CD4-positive, alpha-beta memory T cell (primary cell): ENCODE results near the gene MAP2K7. TPM values are rescaled to one million over a fixed set of nuclear protein-coding genes. Genes with fewer than 3 reads are reported as not detected.

Source experiments
- CTCF ChIA-PET: fragments of 350-600 bp; sonication (Branson Sonifier 250); formaldehyde crosslinking; loops from one replicate; lab custom pipeline; 2021; ENCODE audit warnings: inconsistent platforms; ENCODE audit not compliant: partially characterized antibody; lab: Charles Lee
- POLR2A ChIA-PET: fragments of 350-600 bp; sonication (Branson Sonifier 250); formaldehyde crosslinking; loops from one replicate; lab custom pipeline; 2021; ENCODE audit not compliant: partially characterized antibody; lab: Charles Lee
- DNase-seq, 5 donors: peaks; one replicate each; pipeline versions ENCODE4 v3.0.0 to v3.0.0-alpha.2; 2020 to 2022; ENCODE audit warnings: mixed read lengths in 1 of 5
- H3K27ac ChIP-seq: one replicate; pipeline ENCODE4 v1.7.0; 2013; ENCODE audit warnings: low read depth, low read length
- H3K27me3 ChIP-seq: 2 replicates; pipeline ENCODE4 v1.7.0; 2013; ENCODE audit warnings: mild to moderate bottlenecking, low read length, moderate library complexity; ENCODE audit not compliant: insufficient read depth
- H3K36me3 ChIP-seq: 2 replicates; pipeline ENCODE4 v1.7.0; 2013; ENCODE audit warnings: mild to moderate bottlenecking, low read length, moderate library complexity; ENCODE audit not compliant: insufficient read depth
- H3K4me1 ChIP-seq: 2 replicates; pipeline ENCODE4 v1.7.0; 2013; ENCODE audit warnings: mild to moderate bottlenecking, low read length, moderate library complexity; ENCODE audit not compliant: insufficient read depth
- H3K4me3 ChIP-seq, 2 donors: one replicate each; pipeline ENCODE4 v1.7.0; 2013; ENCODE audit warnings: low read length in 2 of 2, mild to moderate bottlenecking in 1 of 2
- H3K9me3 ChIP-seq, 2 donors: one replicate each; pipeline ENCODE4 v1.7.0; 2013; ENCODE audit warnings: low read length in 2 of 2, control low read depth in 1 of 2; ENCODE audit not compliant: control insufficient read depth in 1 of 2
- H3K27ac Mint-ChIP-seq, 7 donors: one replicate each; pipeline ENCODE4 v1.8.0; 2020 to 2021; ENCODE audit warnings: mixed read lengths in 7 of 7, mild to moderate bottlenecking in 6 of 7, inconsistent platforms in 3 of 7, moderate library complexity in 3 of 7
- H3K27me3 Mint-ChIP-seq, 2 donors: one replicate each; pipeline ENCODE4 v1.8.0; 2020 to 2021; ENCODE audit warnings: mixed read lengths in 2 of 2
- H3K36me3 Mint-ChIP-seq, 2 donors: one replicate each; pipeline ENCODE4 v1.8.0; 2020 to 2021; ENCODE audit warnings: mixed read lengths in 2 of 2, inconsistent platforms in 1 of 2, mild to moderate bottlenecking in 1 of 2
- H3K4me1 Mint-ChIP-seq, 4 donors: one replicate each; pipeline ENCODE4 v1.8.0; 2020 to 2021; ENCODE audit warnings: mixed read lengths in 4 of 4, mild to moderate bottlenecking in 1 of 4
- H3K4me3 Mint-ChIP-seq, 8 donors: one replicate each; pipeline ENCODE4 v1.8.0; 2020 to 2021; ENCODE audit warnings: mixed read lengths in 8 of 8, mild to moderate bottlenecking in 7 of 8, moderate library complexity in 6 of 8, inconsistent platforms in 3 of 8
- H3K9me3 Mint-ChIP-seq, 8 donors: one replicate each; pipeline ENCODE4 v1.8.0; 2020 to 2021; ENCODE audit warnings: mixed read lengths in 8 of 8, mild to moderate bottlenecking in 5 of 8, inconsistent platforms in 3 of 8, moderate library complexity in 1 of 8
- intact Hi-C: fragments of 100-400 bp; cut with micrococcal nuclease; formaldehyde crosslinking; loops from one replicate; pipeline ENCODE4 v1.15.1; 2023
- polyA plus RNA-seq, 2 donors: library from polyadenylated mRNA; unstranded; fragments of 300-500 nt; fragmentation: Illumina TruSeq; gene quantifications; one replicate each; pipeline ENCODE4 v1.2.3, GENCODE V29; 2021
- total RNA-seq, 2 experiments: library from RNA; stranded (reverse); gene quantifications; one replicate each; pipeline ENCODE4 v1.2.3, GENCODE V29; 2021

MAP2K7 gene
- total and polyA plus RNA-seq, 4 experiments from 2014 or later = 0.57 to 62.5 (median 31.1) TPM

- intact Hi-C loops = no loop called here
- H3K27ac ChIP-seq = no peak overlapping the region
- H3K27me3 Mint-ChIP-seq = peaks cover 10 to 11% of the 10 kb centered on the region in 2 donors
- H3K4me1 ChIP-seq = no peaks in the 10 kb centered on the region
- POLR2A ChIA-PET = no interaction called here
- no peak overlapping the region for H3K27ac Mint-ChIP-seq
- no peaks in the 10 kb centered on the region for H3K27me3 ChIP-seq
- no peaks in the 10 kb centered on the region for H3K36me3 Mint-ChIP-seq
- DNase-seq = no peak
- H3K9me3 ChIP-seq = no peaks in the 10 kb centered on the region
- no peaks in the 10 kb centered on the region for H3K4me1 Mint-ChIP-seq
- CTCF ChIA-PET = no interaction called here
- no peaks in the 10 kb centered on the region for H3K36me3 ChIP-seq
- no peak overlapping the region for H3K4me3 Mint-ChIP-seq
- H3K9me3 Mint-ChIP-seq = no peaks in the 10 kb centered on the region
- H3K4me3 ChIP-seq = no peak overlapping the region
These were observed 8.9 kb upstream of the MAP2K7 start for GRCh38 chr19:7894612-7895309.

- CTCF ChIA-PET = no interaction called here
These were observed 8.1 kb upstream of the MAP2K7 start for GRCh38 chr19:7895565-7895964.

GRCh38 chr19:7897292-7897691, 6.4 kb upstream of the MAP2K7 start:
- POLR2A ChIA-PET = no interaction called here
- peaks cover 5 to 6% of the 10 kb centered on the region in 2 donors for H3K27me3 Mint-ChIP-seq

More at GRCh38 chr19:7895565-7895964, 8.1 kb upstream of the MAP2K7 start:
- Mint-ChIP-seq H3K27me3 (peaks cover 7 to 10% of the 10 kb centered on the region in 2 donors), H3K36me3 (no peaks in the 10 kb centered on the region), H3K27ac (no peak overlapping the region), H3K4me3 (no peak overlapping the region), H3K9me3 (no peaks in the 10 kb centered on the region), H3K4me1 (no peaks in the 10 kb centered on the region)
- POLR2A ChIA-PET = no interaction called here
- Histone ChIP-seq H3K36me3 (no peaks in the 10 kb centered on the region), H3K27me3 (no peaks in the 10 kb centered on the region), H3K4me3 (no peak overlapping the region), H3K27ac (no peak overlapping the region), H3K4me1 (no peaks in the 10 kb centered on the region), H3K9me3 (no peaks in the 10 kb centered on the region)
- no peak for DNase-seq
- intact Hi-C loops = no loop called here

GRCh38 chr19:7898967-7899366, 4.7 kb upstream of the MAP2K7 start:
- H3K36me3 Mint-ChIP-seq = peaks cover 0 to 4% of the 10 kb centered on the region in 2 donors
- H3K4me1 Mint-ChIP-seq = peaks cover 5 to 14% (median 9%) of the 10 kb centered on the region in 4 donors
- intact Hi-C loops = no loop called here
- ChIA-PET POLR2A (interaction anchor here (1.3 to 1.8 kb wide), 2 partner anchors 30 to 45 kb away, joined by 4 to 5 read pairs; partner anchors contain the start of gene TIMM44), CTCF (interaction anchor here (1.7 kb wide), 1 partner anchor 29 kb away, joined by 4 read pairs; no protein-coding TSS in a partner anchor)
- peaks cover 8% of the 10 kb centered on the region in 2 donors for H3K27me3 Mint-ChIP-seq
- H3K4me3 Mint-ChIP-seq = no peak overlapping the region
- Histone ChIP-seq H3K27ac (no peak overlapping the region), H3K4me3 (no peak overlapping the region), H3K4me1 (peaks cover 9% of the 10 kb centered on the region), H3K36me3 (no peaks in the 10 kb centered on the region), H3K27me3 (no peaks in the 10 kb centered on the region), H3K9me3 (no peaks in the 10 kb centered on the region)
- no peak for DNase-seq
- peaks cover 0 to 5% (median 1%) of the 10 kb centered on the region in 8 donors for H3K9me3 Mint-ChIP-seq
- H3K27ac Mint-ChIP-seq = no peak overlapping the region

More at GRCh38 chr19:7897292-7897691, 6.4 kb upstream of the MAP2K7 start:
- Histone ChIP-seq H3K4me1 (no peaks in the 10 kb centered on the region), H3K4me3 (no peak overlapping the region), H3K27me3 (no peaks in the 10 kb centered on the region), H3K9me3 (no peaks in the 10 kb centered on the region), H3K27ac (no peak overlapping the region), H3K36me3 (no peaks in the 10 kb centered on the region)
- intact Hi-C loops = no loop called here
- Mint-ChIP-seq H3K4me3 (no peak overlapping the region), H3K36me3 (no peaks in the 10 kb centered on the region), H3K27ac (no peak overlapping the region), H3K9me3 (no peaks in the 10 kb centered on the region), H3K4me1 (no peaks in the 10 kb centered on the region)
- no peak for DNase-seq
- CTCF ChIA-PET = interaction anchor here (1.8 kb wide), 1 partner anchor 28 kb away, joined by 7 read pairs; no protein-coding TSS in a partner anchor

- H3K27me3 Mint-ChIP-seq = peaks cover 5 to 6% of the 10 kb centered on the region in 2 donors
- Histone ChIP-seq H3K27me3 (no peaks in the 10 kb centered on the region), H3K4me1 (peaks cover 15% of the 10 kb centered on the region), H3K4me3 (no peak overlapping the region), H3K9me3 (no peaks in the 10 kb centered on the region), H3K27ac (no peak overlapping the region), H3K36me3 (no peaks in the 10 kb centered on the region)
- ChIA-PET POLR2A (interaction anchor here (0.5 to 1.8 kb wide), 3 partner anchors 13 to 44 kb away, joined by 3 to 5 read pairs (median 4); partner anchors contain the start of gene TIMM44), CTCF (interaction anchor here (1.7 to 2.6 kb wide), 2 partner anchors 30 to 44 kb away, joined by 4 to 10 read pairs; partner anchors contain the start of gene TIMM44)
- DNase-seq = no peak
- intact Hi-C loops = no loop called here
- H3K4me3 Mint-ChIP-seq = no peak overlapping the region
- peaks cover 0 to 11% of the 10 kb centered on the region in 2 donors for H3K36me3 Mint-ChIP-seq
- H3K4me1 Mint-ChIP-seq = peaks cover 9 to 21% (median 15%) of the 10 kb centered on the region in 4 donors
- no peak overlapping the region for H3K27ac Mint-ChIP-seq
- H3K9me3 Mint-ChIP-seq = peaks cover 0 to 5% (median 1%) of the 10 kb centered on the region in 8 donors
These were observed 3.8 kb upstream of the MAP2K7 start for GRCh38 chr19:7899751-7900378.

GRCh38 chr19:7900401-7900870, 3.2 kb upstream of the MAP2K7 start:
- H3K27ac ChIP-seq = no peak overlapping the region
- no peaks in the 10 kb centered on the region for H3K36me3 ChIP-seq
- Mint-ChIP-seq H3K27ac (no peak overlapping the region), H3K4me1 (peaks cover 12 to 27% (median 19%) of the 10 kb centered on the region in 4 donors), H3K4me3 (no peak overlapping the region), H3K36me3 (peaks cover 0 to 14% of the 10 kb centered on the region in 2 donors), H3K9me3 (peaks cover 0 to 5% (median 1%) of the 10 kb centered on the region in 8 donors), H3K27me3 (peaks cover 2 to 5% of the 10 kb centered on the region in 2 donors)
- peaks cover 21% of the 10 kb centered on the region for H3K4me1 ChIP-seq
- CTCF ChIA-PET = interaction anchor here (1.7 to 4.0 kb wide), 3 partner anchors 31 to 43 kb away, joined by 4 to 33 read pairs (median 10); partner anchors contain the start of gene TIMM44
- no peak overlapping the region for H3K4me3 ChIP-seq
- POLR2A ChIA-PET = interaction anchor here (0.5 to 1.8 kb wide), 4 partner anchors 13 to 43 kb away, joined by 3 to 5 read pairs (median 4); partner anchors contain the start of gene TIMM44
- DNase-seq = no peak
- no peaks in the 10 kb centered on the region for H3K9me3 ChIP-seq
- no peaks in the 10 kb centered on the region for H3K27me3 ChIP-seq
- intact Hi-C loops = no loop called here
